ENCODE data around the gene DHRS7C. TPM values are rescaled to one million over a fixed set of nuclear protein-coding genes. Genes with fewer than 3 reads are reported as not detected.

Gene DHRS7C
- total RNA-seq (2022; extraction: Qiagen RNA extraction; ENCODE audit: low read depth), result not detected in 5 replicates

GRCh38 chr17:9790889-9791876 lies at the start of gene DHRS7C:
DHRS7C (minus strand) TSS chr17:9791592; CDS start chr17:9791284, 308 bp downstream.

GRCh38 chr17:9825641-9826150 lies 34.3 kb upstream of the DHRS7C start, which contains the start of gene GLP2R:
GLP2R (plus strand) TSS chr17:9825924; CDS start chr17:9826064, 140 bp downstream.

GRCh38 chr17:9821921-9822320 lies 30.5 kb upstream of the DHRS7C start, which contains the start of gene GSG1L2:
GSG1L2 (minus strand) TSS chr17:9822079; CDS start chr17:9822071, 8 bp downstream.

Other genes starting within 250 kb of the DHRS7C start
- 56.7 to 83.4 TPM (median 60.6 TPM) in 5 replicates for gene STX8, start 215.8 kb downstream of the DHRS7C start, total RNA-seq (2022; extraction: Qiagen RNA extraction; ENCODE audit: low read depth)
- not detected in 5 replicates for gene CFAP52, start 214.9 kb downstream of the DHRS7C start, total RNA-seq (2022; extraction: Qiagen RNA extraction; ENCODE audit: low read depth)
- 3.3 to 4.6 TPM (median 4.0 TPM) in 5 replicates for gene USP43, start 146.1 kb downstream of the DHRS7C start, total RNA-seq (2022; extraction: Qiagen RNA extraction; ENCODE audit: low read depth)
- gene GSG1L2, start 30.5 kb upstream of the DHRS7C start, total RNA-seq (2022; extraction: Qiagen RNA extraction; ENCODE audit: low read depth), result not detected in 5 replicates
- gene GLP2R, start 34.3 kb upstream of the DHRS7C start, total RNA-seq (2022; extraction: Qiagen RNA extraction; ENCODE audit: low read depth), result 6.3 to 15.4 TPM (median 9.8 TPM) in 5 replicates
- not detected in 5 replicates for gene RCVRN, start 113.7 kb upstream of the DHRS7C start, total RNA-seq (2022; extraction: Qiagen RNA extraction; ENCODE audit: low read depth)